Osteocyte (in vitro differentiated cells): ENCODE data around the gene USP7. TPM values are rescaled to one million over a fixed set of nuclear protein-coding genes. Genes with fewer than 3 reads are reported as not detected.

ENCODE experiments used
- DNase-seq: peaks from one replicate; pipeline ENCODE4 v3.0.0; 2021; ENCODE audit warnings: mixed read lengths; ENCODE audit not compliant: unreplicated experiment; ENCODE audit errors: extremely low spot score
- H3K27ac Mint-ChIP-seq: one replicate; pipeline ENCODE4 v1.8.0; 2021; ENCODE audit warnings: mild to moderate bottlenecking, mixed read lengths; ENCODE audit not compliant: unreplicated experiment
- H3K27me3 Mint-ChIP-seq: one replicate; pipeline ENCODE4 v1.8.0; 2021; ENCODE audit warnings: mixed read lengths; ENCODE audit not compliant: unreplicated experiment
- H3K36me3 Mint-ChIP-seq: one replicate; pipeline ENCODE4 v1.8.0; 2021; ENCODE audit warnings: mixed read lengths; ENCODE audit not compliant: unreplicated experiment
- H3K4me1 Mint-ChIP-seq: one replicate; pipeline ENCODE4 v1.8.0; 2021; ENCODE audit warnings: mixed read lengths; ENCODE audit not compliant: unreplicated experiment
- H3K4me3 Mint-ChIP-seq: one replicate; pipeline ENCODE4 v1.8.0; 2021; ENCODE audit warnings: mild to moderate bottlenecking, moderate library complexity, mixed read lengths; ENCODE audit not compliant: unreplicated experiment
- H3K9me3 Mint-ChIP-seq: one replicate; pipeline ENCODE4 v1.8.0; 2021; ENCODE audit warnings: mixed read lengths; ENCODE audit not compliant: unreplicated experiment
- CTCF ChIP-seq: fragments of 200-600 bp; sonication (generic); IDR thresholded peaks from 2 replicates; pipeline ENCODE4 v1.5.0; 2021; ENCODE audit warnings: antibody characterized with exemption, mild to moderate bottlenecking, moderate library complexity
- total RNA-seq: library from RNA; stranded (reverse); gene quantifications from 2 replicates; pipeline ENCODE4 v1.2.1, GENCODE V29; 2021

USP7 gene
- total RNA-seq, 1 donor from 2014 or later: 88.2 TPM

- no peak for TF ChIP-seq CTCF
- no peaks in the 10 kb centered on the region for H3K9me3 Mint-ChIP-seq
- peaks cover 12% of the 10 kb centered on the region for H3K4me1 Mint-ChIP-seq
- H3K27ac Mint-ChIP-seq: no peak overlapping the region
- no peaks in the 10 kb centered on the region for H3K36me3 Mint-ChIP-seq
- H3K4me3 Mint-ChIP-seq: no peak overlapping the region
- no peak for DNase-seq
- H3K27me3 Mint-ChIP-seq: no peaks in the 10 kb centered on the region
Observed at GRCh38 chr16:8937803-8938202, 25.9 kb downstream of the USP7 start.

GRCh38 chr16:8936421-8936820, 27.3 kb downstream of the USP7 start:
- H3K27me3 Mint-ChIP-seq: no peaks in the 10 kb centered on the region
- no peaks in the 10 kb centered on the region for H3K36me3 Mint-ChIP-seq
- peaks cover 16% of the 10 kb centered on the region for H3K4me1 Mint-ChIP-seq
- no peak overlapping the region for H3K4me3 Mint-ChIP-seq
- H3K9me3 Mint-ChIP-seq: no peaks in the 10 kb centered on the region
- DNase-seq: no peak
- no peak overlapping the region for H3K27ac Mint-ChIP-seq
- peak; percentile 57 for TF ChIP-seq CTCF

- Mint-ChIP-seq H3K4me1 (peaks cover 16% of the 10 kb centered on the region), H3K4me3 (no peak overlapping the region), H3K27me3 (no peaks in the 10 kb centered on the region), H3K9me3 (no peaks in the 10 kb centered on the region), H3K36me3 (no peaks in the 10 kb centered on the region), H3K27ac (no peak overlapping the region)
- TF ChIP-seq CTCF: no peak
- no peak for DNase-seq
Observed at GRCh38 chr16:8935989-8936388, 27.7 kb downstream of the USP7 start.

GRCh38 chr16:8934601-8935000, 29.1 kb downstream of the USP7 start:
- H3K9me3 Mint-ChIP-seq: no peaks in the 10 kb centered on the region
- H3K36me3 Mint-ChIP-seq: peaks cover under 1% of the 10 kb centered on the region
- H3K27me3 Mint-ChIP-seq: no peaks in the 10 kb centered on the region
- H3K4me1 Mint-ChIP-seq: peaks cover 16% of the 10 kb centered on the region
- TF ChIP-seq CTCF: no peak
- no peak overlapping the region for H3K27ac Mint-ChIP-seq
- H3K4me3 Mint-ChIP-seq: no peak overlapping the region
- no peak for DNase-seq

- Mint-ChIP-seq H3K4me3 (no peak overlapping the region), H3K9me3 (no peaks in the 10 kb centered on the region), H3K27me3 (no peaks in the 10 kb centered on the region), H3K36me3 (peaks cover 11% of the 10 kb centered on the region), H3K4me1 (peaks cover 19% of the 10 kb centered on the region), H3K27ac (no peak overlapping the region)
- no peak for DNase-seq
- no peak for TF ChIP-seq CTCF
Observed at GRCh38 chr16:8931859-8932258, 31.8 kb downstream of the USP7 start.
